ENCODE results near the gene TMED5.
A peak's percentile ranks its signal among the peaks of the same experiment; 100 is the strongest.

Gene TMED5

DNA sequence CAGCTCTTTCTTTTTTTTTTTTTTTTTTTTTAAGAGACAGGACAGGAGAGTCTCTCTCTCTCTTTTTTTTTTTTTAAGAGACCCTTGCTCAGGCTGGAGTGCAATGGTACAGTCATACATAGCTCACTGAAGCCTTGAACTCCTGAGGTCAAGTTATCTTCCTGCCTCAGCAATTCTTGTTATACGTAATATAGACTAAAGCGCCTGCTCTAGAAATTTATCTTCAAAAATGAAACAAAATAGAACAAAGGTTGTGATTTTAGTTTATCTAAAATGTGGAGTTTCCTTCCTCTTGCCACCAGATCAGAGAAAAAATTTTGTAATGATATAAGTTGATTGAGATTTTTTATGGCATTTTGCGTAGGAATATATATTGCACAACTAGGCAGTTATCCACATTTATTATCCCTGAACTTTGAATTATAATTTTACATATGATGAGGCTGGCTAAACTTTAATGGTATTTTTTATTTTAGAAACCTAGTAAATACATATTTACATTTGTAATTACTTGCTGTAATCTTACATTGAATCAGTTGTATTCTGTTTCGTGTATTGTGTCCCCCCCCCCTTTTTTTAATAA lies 56.9 kb downstream of the TMED5 start:
- peak; percentile 19 for DNase-seq (ENCODE audit: low spot score)

DNA sequence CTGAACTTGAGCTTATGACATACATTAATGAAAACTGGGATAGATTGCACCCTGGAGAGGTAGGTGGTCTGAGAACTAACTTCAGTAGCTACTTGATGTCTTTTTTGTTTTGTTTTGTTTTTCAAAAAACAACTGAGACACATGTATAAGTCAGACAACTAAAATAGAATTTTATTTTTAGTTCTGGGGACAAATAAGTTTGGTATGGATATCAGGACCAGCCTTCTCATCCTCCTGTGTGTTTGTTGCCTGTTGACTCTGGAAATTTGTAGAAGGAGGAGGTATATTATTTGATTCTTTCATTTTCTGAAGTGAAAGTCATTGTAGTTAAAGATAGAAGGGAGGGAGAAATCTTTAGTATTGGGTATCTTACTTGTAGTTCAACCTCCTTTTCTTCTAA lies 59.6 kb downstream of the TMED5 start:
- no peak for DNase-seq (ENCODE audit: low spot score)

DNA sequence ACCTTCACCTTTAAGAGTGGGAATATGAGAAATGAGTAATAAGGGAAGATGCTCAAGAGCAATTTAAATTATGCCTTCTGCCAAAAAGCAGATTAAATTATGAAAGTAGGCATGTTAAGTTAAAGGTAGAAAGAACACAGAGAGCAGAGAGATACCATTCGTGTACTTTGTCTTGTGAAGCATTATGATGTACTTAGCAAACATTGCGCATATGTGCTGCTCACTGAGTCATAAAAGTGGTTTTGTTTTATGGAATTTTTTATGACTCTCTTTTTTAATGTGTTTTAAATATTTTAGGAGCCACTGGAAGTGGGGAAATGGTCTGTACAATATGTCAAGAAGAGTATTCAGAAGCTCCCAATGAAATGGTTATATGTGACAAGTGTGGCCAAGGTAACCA lies 65.8 kb downstream of the TMED5 start:
- no peak for DNase-seq (ENCODE audit: low spot score)

DNA sequence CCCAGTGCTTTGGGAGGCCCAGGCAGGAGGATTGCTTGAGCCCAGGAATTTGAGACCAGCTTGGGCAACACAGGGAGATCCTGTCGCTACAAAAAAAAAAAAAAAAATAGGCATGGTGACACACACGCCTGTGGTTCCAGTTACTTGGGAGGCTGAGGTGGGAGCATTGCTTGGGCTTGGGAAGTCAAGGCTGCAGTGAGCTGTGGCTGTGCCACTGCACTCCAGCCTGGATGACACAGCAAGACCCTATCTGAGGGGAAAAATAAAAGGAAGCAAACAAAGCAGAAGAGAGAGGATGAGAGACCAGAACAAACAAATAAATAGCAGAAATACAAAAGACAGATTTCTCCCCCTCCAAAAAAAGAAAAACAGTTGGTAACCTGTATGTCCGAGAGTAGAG lies 67.1 kb downstream of the TMED5 start:
- DNase-seq (ENCODE audit: low spot score), result no peak

DNA sequence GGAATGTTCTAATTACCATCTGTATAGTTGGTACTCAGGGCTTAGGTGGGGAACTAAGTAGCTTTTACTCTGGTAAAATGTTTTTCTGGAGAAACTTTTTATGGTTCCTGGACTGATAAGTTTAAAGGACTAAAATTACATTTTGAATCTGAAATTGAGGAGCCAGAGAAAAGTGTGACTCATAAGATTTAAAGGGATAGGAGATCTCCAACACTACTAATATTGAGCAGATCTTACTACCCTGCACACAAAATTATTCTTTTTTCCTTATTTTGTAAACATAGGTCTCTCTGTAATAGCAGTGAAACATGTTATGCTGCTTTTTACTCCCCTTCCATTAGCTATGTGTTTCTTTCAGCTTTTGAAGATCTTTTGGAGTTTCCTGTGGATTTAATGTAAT lies 68.7 kb downstream of the TMED5 start:
- DNase-seq (ENCODE audit: low spot score), result no peak

DNA sequence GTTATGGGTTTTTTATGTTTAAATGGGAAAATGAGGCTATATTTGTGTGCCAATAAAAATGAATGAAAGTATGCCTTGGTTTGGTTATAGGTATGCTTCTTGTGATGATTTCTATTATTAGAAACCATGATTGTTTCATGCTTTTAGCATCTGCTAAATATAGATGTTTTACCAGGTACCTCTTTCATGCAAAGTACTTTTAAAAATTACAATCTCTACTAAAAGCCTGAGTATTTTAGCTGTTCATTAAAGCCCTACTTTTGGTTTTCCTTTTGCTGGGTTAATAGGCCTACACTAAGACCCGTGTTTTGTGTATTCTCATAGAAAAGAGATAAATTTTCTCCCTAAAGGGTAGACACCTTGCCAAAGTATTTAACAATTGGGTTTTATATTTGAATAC lies 69.1 kb downstream of the TMED5 start:
- DNase-seq (ENCODE audit: low spot score), result no peak

DNA sequence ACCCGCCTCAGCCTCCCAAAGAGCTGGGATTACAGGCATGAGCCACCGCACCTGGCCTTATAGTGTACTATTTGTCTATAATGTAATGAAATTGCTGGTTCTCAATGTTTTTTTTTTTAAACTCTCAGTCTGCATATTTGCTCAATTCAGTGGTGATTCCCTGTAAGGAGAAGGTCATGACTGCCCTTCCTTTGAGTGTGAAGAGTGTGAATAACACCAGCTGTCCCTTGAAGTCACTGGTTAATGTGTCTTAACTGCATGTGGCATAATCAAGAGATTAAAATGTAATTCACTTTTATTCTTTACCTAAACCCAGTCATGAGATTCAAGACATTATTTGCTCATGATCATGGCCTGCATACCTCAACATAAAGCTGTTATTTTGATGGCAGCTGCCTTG lies 70.6 kb downstream of the TMED5 start:
- DNase-seq (ENCODE audit: low spot score), result no peak

DNA sequence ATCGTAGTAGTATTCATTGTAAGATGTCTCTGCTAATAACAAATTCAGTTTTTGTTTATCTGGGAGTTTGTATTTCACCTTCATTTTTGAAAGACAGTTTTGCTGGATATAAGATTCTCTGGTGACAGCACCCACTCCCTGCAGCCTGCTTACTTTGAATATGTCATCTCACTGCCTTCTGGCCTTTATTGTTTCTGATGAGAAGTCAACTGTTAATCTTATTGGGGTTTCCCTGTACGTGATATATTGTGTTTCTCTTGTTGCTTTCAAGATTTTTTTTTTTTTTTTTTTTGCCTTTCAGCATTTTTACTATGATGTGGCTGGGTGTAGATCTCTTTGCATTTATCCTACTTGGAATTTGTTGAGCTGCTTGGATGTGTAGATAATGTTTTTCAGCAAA lies 71.9 kb downstream of the TMED5 start:
- DNase-seq (ENCODE audit: low spot score), result no peak

DNA sequence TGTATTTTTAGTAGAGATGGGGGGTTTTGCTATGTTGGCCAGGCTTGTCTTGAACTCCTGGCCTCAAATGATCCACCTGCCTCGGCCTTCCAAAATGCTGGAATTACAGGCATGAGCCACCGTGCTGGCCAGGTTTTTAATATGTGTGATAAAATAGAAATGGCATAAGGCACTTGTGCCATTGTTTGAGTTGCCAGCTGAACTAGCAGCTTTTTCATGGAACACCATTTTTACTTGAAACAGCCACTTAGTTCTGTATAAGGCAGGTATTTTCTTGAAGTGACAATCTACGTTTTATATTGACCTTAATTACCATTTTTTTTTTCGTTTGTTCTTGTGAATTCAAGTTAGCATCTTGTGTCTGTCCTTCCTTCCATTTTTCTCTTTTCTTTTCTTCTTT lies 72.8 kb downstream of the TMED5 start:
- no peak for DNase-seq (ENCODE audit: low spot score)

DNA sequence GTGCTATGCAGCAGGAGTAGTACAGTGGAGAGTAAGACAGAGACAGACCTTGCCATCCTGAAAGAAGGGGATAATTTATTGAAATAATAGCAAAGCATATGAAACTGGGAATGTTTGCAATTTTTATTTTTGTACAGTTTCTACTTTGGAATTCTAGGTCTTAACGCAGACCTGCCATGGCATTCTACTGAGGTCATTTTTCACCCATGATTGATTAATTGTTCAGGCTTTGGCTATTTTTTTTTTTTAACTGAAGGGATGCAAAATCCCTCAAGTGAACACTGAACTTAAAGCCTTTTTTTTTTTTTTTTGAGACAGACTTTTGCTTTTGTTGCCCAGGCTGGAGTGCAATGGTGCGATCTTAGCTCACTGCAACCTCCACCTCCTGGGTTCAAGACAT lies 74.0 kb downstream of the TMED5 start:
- DNase-seq (ENCODE audit: low spot score), result no peak

DNA sequence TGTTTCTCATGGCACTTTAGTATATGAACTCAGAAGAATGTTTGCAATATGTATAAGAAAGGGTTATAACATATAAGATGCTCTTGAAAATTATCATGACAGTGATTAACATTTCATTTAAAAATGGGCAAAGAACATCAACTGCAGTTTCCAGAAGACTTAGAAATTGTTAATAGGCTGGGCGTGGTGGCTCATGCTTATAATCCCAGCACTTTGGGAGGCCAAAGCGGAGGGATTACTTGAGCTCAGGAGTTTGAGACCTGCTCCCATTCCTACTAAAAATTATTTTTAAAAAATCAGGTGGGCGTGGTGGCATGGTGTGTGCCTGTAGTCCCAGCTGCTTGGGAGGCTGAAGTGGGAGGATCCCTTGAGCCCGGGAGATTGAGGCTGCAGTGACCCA lies 78.1 kb downstream of the TMED5 start:
- DNase-seq (ENCODE audit: low spot score), result no peak

All from kidney capillary endothelial cell (primary cell).